ENCODE measurements around the gene RARRES2. TPM values are rescaled to one million over a fixed set of nuclear protein-coding genes. Genes with fewer than 3 reads are reported as not detected.

The RARRES2 gene
- total RNA-seq, 2 donors from 2014 or later = 245 to 400 TPM

- ATAC-seq = no peak
- H3K4me1 ChIP-seq = peaks cover 37% of the 10 kb centered on the region
- DNase-seq = no peak
- TF ChIP-seq POLR2A (IDR thresholded peaks at IDR 0.05) = no peak
- TF ChIP-seq, protein P1, sequence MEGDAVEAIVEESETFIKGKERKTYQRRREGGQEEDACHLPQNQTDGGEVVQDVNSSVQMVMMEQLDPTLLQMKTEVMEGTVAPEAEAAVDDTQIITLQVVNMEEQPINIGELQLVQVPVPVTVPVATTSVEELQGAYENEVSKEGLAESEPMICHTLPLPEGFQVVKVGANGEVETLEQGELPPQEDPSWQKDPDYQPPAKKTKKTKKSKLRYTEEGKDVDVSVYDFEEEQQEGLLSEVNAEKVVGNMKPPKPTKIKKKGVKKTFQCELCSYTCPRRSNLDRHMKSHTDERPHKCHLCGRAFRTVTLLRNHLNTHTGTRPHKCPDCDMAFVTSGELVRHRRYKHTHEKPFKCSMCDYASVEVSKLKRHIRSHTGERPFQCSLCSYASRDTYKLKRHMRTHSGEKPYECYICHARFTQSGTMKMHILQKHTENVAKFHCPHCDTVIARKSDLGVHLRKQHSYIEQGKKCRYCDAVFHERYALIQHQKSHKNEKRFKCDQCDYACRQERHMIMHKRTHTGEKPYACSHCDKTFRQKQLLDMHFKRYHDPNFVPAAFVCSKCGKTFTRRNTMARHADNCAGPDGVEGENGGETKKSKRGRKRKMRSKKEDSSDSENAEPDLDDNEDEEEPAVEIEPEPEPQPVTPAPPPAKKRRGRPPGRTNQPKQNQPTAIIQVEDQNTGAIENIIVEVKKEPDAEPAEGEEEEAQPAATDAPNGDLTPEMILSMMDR (IDR thresholded peaks at IDR 0.05) = no peak
- no peaks in the 10 kb centered on the region for H3K9me3 ChIP-seq
- intact Hi-C loops (cut with DNase I) = no loop called here
- 39 to 41% methylated on average over 4 of the region's 4 CpGs for WGBS, 2 donors
- no peak overlapping the region for H3K27ac ChIP-seq
- no peak overlapping the region for H3K4me3 ChIP-seq
- H3K27me3 ChIP-seq = no peaks in the 10 kb centered on the region
- no peaks in the 10 kb centered on the region for H3K36me3 ChIP-seq (replicated peaks in 1 of 2; ENCODE audit: insufficient read depth in 1 of 2, low read depth in 2 of 2)
These were observed 41.4 kb upstream of the RARRES2 start for GRCh38 chr7:150382844-150383225.

DNA sequence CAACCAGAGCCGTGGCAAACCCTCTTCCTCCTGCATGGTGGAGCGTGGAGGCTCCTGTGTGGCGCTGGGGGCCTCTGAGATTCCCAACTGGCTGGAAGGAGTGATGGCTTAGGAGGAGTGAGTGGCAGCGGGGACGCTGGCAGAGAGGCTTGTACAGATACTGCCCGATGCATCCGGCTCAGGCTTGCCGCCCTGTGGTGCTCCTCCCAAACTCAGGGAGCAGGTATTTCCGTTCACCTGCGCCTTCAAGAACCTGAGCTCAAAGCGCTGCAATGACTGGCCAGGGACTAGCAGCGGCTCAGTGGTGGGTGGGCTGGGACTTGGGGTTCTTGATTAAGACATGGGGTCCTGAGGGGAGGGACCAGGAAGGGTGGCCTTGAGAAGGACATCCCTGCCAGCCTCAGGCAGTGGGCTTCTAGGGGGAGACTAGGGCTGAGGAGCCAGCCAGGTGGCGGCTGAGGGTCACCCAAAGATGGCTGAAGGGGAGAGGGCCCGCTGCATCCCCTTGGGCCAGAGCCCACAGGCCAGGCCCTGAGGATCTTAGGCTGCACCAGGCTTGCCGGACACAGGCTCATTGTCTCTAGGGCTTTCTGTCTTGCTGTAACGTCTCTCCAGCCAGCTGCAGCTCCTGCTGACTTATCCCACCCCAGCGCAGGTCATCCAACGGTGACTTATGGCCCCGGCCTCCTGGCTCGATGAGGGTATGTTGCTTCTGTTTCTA, 40.9 kb upstream of the RARRES2 start:
- DNase-seq = no peak
- Histone ChIP-seq H3K36me3 (replicated peaks in 1 of 2; ENCODE audit: insufficient read depth in 1 of 2, low read depth in 2 of 2) (no peaks in the 10 kb centered on the region), H3K27me3 (no peaks in the 10 kb centered on the region), H3K4me3 (no peak overlapping the region), H3K4me1 (peaks cover 43% of the 10 kb centered on the region), H3K9me3 (no peaks in the 10 kb centered on the region), H3K27ac (no peak overlapping the region)
- TF ChIP-seq POLR2A (IDR thresholded peaks at IDR 0.05) = no peak
- TF ChIP-seq, protein P1 (IDR thresholded peaks at IDR 0.05) = no peak
- ATAC-seq = no peak
- intact Hi-C loops (cut with DNase I) = no loop called here
- 80 to 84% methylated on average over 17 to 20 of the region's 20 CpGs for WGBS, 2 donors

- no peak for DNase-seq
- no peak overlapping the region for H3K27ac ChIP-seq
These were observed 40.3 kb upstream of the RARRES2 start for GRCh38 chr7:150381785-150382122.

DNA sequence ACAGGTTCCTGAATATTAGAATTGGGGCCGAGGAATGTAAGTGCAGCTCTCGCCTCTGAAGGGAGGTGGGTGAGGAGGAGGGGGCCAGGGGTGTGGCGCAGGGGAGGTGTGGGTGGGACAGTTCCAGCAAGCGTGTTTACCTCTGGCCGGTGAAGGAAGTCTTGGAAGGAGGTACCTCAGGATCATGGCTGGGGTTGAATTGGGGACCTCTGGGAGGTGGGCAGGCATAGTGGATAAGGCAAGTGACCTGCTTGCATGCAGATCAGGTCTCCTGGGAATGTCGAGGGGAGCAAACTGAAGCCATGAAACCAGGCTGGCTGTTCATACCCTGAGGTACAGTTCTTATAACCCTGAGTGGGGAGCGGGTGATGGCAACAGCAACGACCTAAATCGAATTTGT, 39.7 kb upstream of the RARRES2 start:
- no peaks in the 10 kb centered on the region for H3K36me3 ChIP-seq (replicated peaks in 1 of 2; ENCODE audit: insufficient read depth in 1 of 2, low read depth in 2 of 2)
- intact Hi-C loops (cut with DNase I) = no loop called here
- DNase-seq (no peak), ATAC-seq (no peak)
- no peak overlapping the region for H3K4me3 ChIP-seq
- 66 to 78% methylated on average over 8 to 9 of the region's 9 CpGs for WGBS, 2 donors
- H3K27ac ChIP-seq = peak overlapping the region in 1 of 4 donors; percentile 98
- H3K9me3 ChIP-seq = no peaks in the 10 kb centered on the region
- TF ChIP-seq POLR2A (IDR thresholded peaks at IDR 0.05) = no peak
- TF ChIP-seq, protein P1 (IDR thresholded peaks at IDR 0.05) = no peak
- no peaks in the 10 kb centered on the region for H3K27me3 ChIP-seq
- peaks cover 53% of the 10 kb centered on the region for H3K4me1 ChIP-seq

More at GRCh38 chr7:150381785-150382122, 40.3 kb upstream of the RARRES2 start:
- TF ChIP-seq, protein P1 (IDR thresholded peaks at IDR 0.05) = no peak
- no peak for TF ChIP-seq POLR2A (IDR thresholded peaks at IDR 0.05)
- Histone ChIP-seq H3K4me1 (peaks cover 46% of the 10 kb centered on the region), H3K27me3 (no peaks in the 10 kb centered on the region), H3K4me3 (no peak overlapping the region), H3K9me3 (no peaks in the 10 kb centered on the region), H3K36me3 (replicated peaks in 1 of 2; ENCODE audit: insufficient read depth in 1 of 2, low read depth in 2 of 2) (no peaks in the 10 kb centered on the region)
- ATAC-seq = no peak
- intact Hi-C loops (cut with DNase I) = no loop called here
- WGBS, 2 donors = 100% methylated on average over 1 of the region's 1 CpG

- TF ChIP-seq, protein P1 (IDR thresholded peaks at IDR 0.05) = no peak
- no peak for TF ChIP-seq POLR2A (IDR thresholded peaks at IDR 0.05)
- Histone ChIP-seq H3K27ac (peak overlapping the region in 2 of 4 donors; percentile 97 to 98), H3K4me1 (peaks cover 59% of the 10 kb centered on the region), H3K4me3 (no peak overlapping the region), H3K36me3 (replicated peaks in 1 of 2; ENCODE audit: insufficient read depth in 1 of 2, low read depth in 2 of 2) (no peaks in the 10 kb centered on the region), H3K27me3 (no peaks in the 10 kb centered on the region), H3K9me3 (no peaks in the 10 kb centered on the region)
- no peak for ATAC-seq
- no peak for DNase-seq
- intact Hi-C loops (cut with DNase I) = no loop called here
- WGBS, 2 donors = 59 to 63% methylated on average over 11 of the region's 11 CpGs
These were observed 39.0 kb upstream of the RARRES2 start for GRCh38 chr7:150380463-150380862.
